ENCODE results near the gene TM6SF1.
"Not testable (repeated sequence)": the region's sequence is repeated elsewhere in the genome, so short reads cannot be mapped to it uniquely, and the experiment has no call there.

Gene TM6SF1

GRCh38 chr15:83088876-83089275 is 18.6 kb upstream of the TM6SF1 start:
- DNase-seq (ENCODE audit: low read depth in 3 of 3), result no peak

GRCh38 chr15:83090465-83090864 is 17.0 kb upstream of the TM6SF1 start:
- DNase-seq (ENCODE audit: low read depth in 3 of 3), result no peak

DNA sequence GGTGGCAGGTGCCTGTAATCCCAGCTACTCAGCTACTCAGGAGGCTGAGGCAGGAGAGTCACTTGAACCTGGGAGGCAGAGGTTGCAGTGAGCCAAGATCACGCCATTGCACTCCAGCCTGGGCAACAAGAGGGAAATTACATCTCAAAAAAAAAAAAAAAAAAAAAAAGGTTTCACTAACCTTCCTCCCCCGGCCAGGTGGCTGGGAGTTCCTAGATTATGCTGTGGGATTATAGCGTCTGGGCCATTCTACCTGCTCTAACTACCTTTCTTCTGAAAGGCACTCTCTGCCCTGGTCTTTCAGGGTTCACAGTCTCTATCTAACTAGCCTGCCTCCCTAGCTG is 15.5 kb upstream of the TM6SF1 start:
- not testable (repeated sequence) for DNase-seq (ENCODE audit: low read depth in 3 of 3)

DNA sequence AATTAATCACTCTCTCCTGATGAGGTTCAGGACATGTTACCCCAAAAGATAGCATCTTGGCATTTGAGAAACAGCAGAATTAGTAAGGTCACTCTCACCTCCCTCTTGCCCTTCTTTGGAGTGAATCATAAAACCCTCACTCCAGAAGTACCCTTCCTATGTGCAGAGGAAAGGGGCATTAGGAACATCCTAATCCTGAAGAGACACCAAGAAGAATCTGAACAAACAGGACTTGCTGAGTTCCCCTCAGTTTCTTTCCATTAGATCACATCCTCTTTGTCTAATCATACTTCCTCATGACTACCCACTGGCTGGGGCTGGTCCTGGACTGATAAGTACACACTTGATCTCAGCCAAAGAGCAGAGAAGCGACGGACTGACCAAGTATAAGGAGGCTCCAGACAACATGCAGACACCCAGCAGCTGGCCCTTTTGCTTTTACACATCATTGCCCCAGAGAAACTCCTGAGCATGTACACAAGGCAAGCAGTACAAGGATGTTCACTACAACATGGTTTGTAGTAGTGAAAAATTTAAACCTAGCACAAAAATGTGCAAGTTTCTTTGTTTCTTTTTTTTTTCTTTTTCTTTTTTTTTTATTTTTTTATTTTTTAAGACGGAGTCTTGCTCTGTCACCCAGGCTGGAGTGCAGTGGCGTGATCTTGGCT is 15.0 kb upstream of the TM6SF1 start:
- no peak for DNase-seq (ENCODE audit: low read depth in 3 of 3)

DNA sequence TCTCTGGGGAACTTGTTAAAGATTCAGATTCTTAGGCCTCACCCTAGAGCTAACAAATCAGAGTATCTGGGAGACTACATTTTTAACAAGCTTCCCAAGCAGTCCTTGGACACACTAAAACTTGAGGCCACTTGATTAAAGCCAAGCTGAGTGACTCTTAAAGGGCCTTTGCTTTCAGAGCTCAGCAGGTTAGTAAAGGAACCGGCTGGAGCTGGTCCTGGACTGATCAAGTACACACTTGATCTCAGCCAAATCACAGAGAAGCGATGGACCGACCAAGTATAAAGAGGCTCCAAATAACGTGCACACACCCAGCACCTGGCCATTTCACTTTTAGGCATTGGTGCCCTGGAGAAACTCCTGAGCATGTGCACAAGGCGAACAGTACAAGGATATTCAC is 12.9 kb upstream of the TM6SF1 start:
- no peak for DNase-seq (ENCODE audit: low read depth in 3 of 3)

DNA sequence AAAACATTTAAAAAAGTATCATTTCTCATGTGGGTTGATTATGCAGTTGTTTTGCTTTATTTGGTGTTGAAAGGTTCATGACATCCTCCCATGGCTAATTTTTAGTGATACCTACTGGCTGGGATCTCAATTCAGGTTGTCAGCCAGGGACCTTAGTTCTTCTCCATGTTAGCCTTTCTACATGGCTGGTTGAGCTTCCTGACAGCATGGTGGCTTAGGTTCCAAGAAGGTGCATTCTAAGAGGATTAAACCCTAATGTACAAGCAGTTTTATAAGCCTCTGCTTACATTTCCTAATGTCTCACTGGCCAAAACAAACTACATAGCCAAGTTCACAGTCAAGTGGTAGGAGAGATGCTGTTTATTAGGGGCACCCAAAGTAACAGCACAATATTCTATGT is 9.4 kb upstream of the TM6SF1 start:
- DNase-seq (ENCODE audit: low read depth in 3 of 3), result no peak

GRCh38 chr15:83099290-83099689 is 8.2 kb upstream of the TM6SF1 start:
- DNase-seq (ENCODE audit: low read depth in 3 of 3), result no peak

GRCh38 chr15:83100097-83100646 is 7.3 kb upstream of the TM6SF1 start:
- DNase-seq (ENCODE audit: low read depth in 3 of 3), result no peak

DNA sequence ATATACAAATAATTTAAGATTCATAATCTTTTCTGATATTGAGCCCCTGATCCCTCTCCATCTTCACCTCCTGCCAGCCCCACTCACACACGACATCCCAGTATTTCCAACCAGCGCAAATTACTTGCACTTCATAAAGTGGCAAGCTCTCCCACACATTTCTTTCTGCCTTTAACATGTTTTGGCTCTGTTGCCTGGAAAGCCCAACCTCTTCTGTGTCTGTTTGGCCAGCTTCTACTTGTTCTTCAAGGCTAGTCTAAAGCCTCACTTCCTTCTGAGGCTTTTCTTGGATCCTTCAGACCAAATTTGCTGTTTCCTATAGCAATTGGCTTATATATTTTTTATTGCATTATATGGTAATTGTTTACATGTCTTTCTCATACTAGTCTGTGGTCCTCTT is 5.1 kb upstream of the TM6SF1 start:
- no peak for DNase-seq (ENCODE audit: low read depth in 3 of 3)

DNA sequence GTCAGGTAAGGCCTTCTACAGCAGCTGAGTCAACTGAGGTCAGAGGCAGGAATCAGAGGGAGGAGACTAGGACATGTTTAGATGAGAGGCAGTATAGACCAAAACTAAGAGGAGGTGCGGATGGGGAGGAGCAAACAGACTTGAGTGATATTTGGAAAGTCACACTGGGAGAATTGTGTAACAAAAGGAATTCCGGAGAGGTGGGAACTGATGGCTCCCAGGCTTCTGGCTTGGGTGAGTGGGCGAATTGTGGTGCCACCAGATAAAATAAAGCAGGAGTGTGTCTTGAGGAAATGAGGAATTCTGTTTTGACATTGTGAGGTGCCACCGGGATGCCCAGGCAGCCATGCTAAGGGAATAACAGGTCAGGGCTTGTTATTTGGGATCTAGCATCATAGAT is 3.3 kb upstream of the TM6SF1 start:
- DNase-seq (ENCODE audit: low read depth in 3 of 3), result no peak

- no peak for DNase-seq (ENCODE audit: low read depth in 3 of 3)
These were observed 2.0 kb upstream of the TM6SF1 start for GRCh38 chr15:83105440-83105839.

- DNase-seq (ENCODE audit: low read depth in 3 of 3), result no peak
These were observed 366 bp downstream of the TM6SF1 start for GRCh38 chr15:83107841-83108181.

DNA sequence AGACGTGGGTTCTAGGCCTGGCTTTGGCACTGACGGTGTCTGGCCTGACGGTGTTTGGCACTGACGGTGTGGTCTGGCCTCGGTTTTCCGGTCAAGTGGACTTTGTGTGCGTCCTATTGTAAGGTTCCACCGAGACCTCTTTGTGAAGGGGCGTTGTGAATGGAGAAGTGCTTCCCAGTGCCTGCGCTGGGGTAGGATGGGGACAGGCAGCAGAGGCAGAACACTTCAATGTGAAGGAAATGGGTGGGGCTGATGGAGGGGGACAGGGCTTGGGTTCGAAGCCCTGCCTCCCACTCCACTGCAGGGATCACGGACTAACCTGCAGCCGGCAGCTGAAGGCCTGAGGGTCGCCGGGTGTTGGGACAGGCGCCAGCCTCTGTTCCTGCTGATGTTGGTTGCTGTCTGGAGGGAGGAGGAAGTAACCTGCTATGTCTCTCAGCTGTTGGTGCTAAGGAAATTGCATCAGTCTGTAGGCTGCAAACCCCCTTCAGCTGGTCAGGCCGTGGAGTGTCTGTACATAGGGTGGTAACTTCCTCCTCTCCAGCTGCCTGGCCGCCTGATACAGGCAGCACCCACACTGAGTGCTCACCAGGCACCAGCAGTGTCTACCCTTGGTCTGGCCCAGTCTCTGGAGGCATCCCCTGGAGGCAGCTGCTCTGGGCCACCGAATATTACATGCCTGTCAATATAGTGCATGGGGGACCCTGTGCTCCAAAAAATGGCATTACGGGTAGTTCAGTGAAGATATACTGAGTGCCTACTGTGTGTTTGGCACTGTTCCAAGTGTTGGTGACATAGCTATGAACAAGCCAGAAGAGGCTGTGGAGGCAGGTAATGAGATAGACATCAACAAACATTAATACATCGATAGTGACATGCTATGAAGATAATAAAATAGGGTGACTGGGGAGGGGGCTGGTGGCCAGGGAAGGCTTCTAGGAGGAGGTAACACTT is 1.1 kb downstream of the TM6SF1 start:
- no peak for DNase-seq (ENCODE audit: low read depth in 3 of 3)

- no peak for DNase-seq (ENCODE audit: low read depth in 3 of 3)
These were observed 2.1 kb downstream of the TM6SF1 start for GRCh38 chr15:83109532-83109931.

DNA sequence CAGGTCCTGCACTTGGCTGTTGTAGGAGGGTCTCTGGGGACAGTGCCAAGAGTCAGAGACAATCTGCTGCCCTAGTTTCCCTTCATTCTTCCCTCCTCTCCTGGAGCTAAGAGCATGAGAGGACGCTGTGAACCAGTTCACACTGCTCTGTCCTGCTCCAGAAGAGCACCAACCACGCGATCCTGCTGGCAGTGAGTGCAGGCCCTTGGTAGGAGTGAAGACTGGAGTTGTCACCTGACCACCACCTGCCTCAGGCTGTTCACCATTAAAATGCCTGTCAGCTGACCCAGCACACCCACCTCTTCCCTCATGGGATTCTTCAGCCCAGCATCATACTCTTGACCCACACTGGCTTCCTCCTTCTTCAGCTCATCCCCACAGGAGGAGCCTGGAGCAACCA is 2.9 kb downstream of the TM6SF1 start:
- no peak for DNase-seq (ENCODE audit: low read depth in 3 of 3)

GRCh38 chr15:83111149-83111548 is 3.7 kb downstream of the TM6SF1 start:
- DNase-seq (ENCODE audit: low read depth in 3 of 3), result no peak

GRCh38 chr15:83112233-83112955 is 4.9 kb downstream of the TM6SF1 start:
- no peak for DNase-seq (ENCODE audit: low read depth in 3 of 3)

- DNase-seq (ENCODE audit: low read depth in 3 of 3), result no peak
These were observed 5.5 kb downstream of the TM6SF1 start for GRCh38 chr15:83112956-83113299.

- DNase-seq (ENCODE audit: low read depth in 3 of 3), result no peak
These were observed 6.6 kb downstream of the TM6SF1 start for GRCh38 chr15:83113881-83114674.

- no peak for DNase-seq (ENCODE audit: low read depth in 3 of 3)
These were observed 7.4 kb downstream of the TM6SF1 start for GRCh38 chr15:83114856-83115255.

GRCh38 chr15:83115410-83115809 is 8.0 kb downstream of the TM6SF1 start:
- no peak for DNase-seq (ENCODE audit: low read depth in 3 of 3)

Data from stimulated activated CD4-positive, alpha-beta T cell treated with anti-CD3 and anti-CD28 coated beads, TNF-alpha, amount 100 ng/mL, for 24 hours (primary cell).